SH-SY5Y (cell line): ENCODE measurements around the gene RPL38.

Experiments
- GATA2 ChIP-seq: IDR thresholded peaks from 2 replicates; pipeline ENCODE4 v1.6.1; 2011; ENCODE audit warnings: mild to moderate bottlenecking, low read depth, low read length
- GATA3 ChIP-seq: IDR thresholded peaks from 2 replicates; pipeline ENCODE4 v1.6.1; 2011; ENCODE audit warnings: low read depth, mild to moderate bottlenecking, low read length, moderate library complexity

Gene RPL38

GRCh38 chr17:74211912-74212208, 8.4 kb downstream of the RPL38 start:
- TF ChIP-seq GATA3 (no peak), GATA2 (no peak)

- TF ChIP-seq GATA2 = no peak
- no peak for TF ChIP-seq GATA3
Observed at GRCh38 chr17:74212209-74212912, 8.9 kb downstream of the RPL38 start.

- no peak for TF ChIP-seq GATA3
Observed at GRCh38 chr17:74212913-74213791, 9.7 kb downstream of the RPL38 start, which contains the start of gene TTYH2. TSS of gene TTYH2 (plus strand) at chr17:74213571. CDS start at chr17:74213588, 17 bp downstream.

- TF ChIP-seq GATA2 (no peak), GATA3 (no peak)
Observed at GRCh38 chr17:74213861-74214391, 10.4 kb downstream of the RPL38 start.

- TF ChIP-seq GATA2 (no peak), GATA3 (no peak)
Observed at GRCh38 chr17:74214484-74215341, 11.2 kb downstream of the RPL38 start.

GRCh38 chr17:74215342-74215727, 11.9 kb downstream of the RPL38 start:
- TF ChIP-seq GATA2 (no peak), GATA3 (no peak)

- TF ChIP-seq GATA2 (no peak), GATA3 (no peak)
Observed at GRCh38 chr17:74216505-74216904, 13.0 kb downstream of the RPL38 start.

GRCh38 chr17:74217037-74217730, 13.7 kb downstream of the RPL38 start:
- TF ChIP-seq GATA2 = no peak
- no peak for TF ChIP-seq GATA3

GRCh38 chr17:74217888-74218287, 14.4 kb downstream of the RPL38 start:
- TF ChIP-seq GATA2 (no peak), GATA3 (no peak)

- no peak for TF ChIP-seq GATA2
- TF ChIP-seq GATA3 = no peak
Observed at GRCh38 chr17:74218436-74218835, 15.0 kb downstream of the RPL38 start.

- TF ChIP-seq GATA2 (no peak), GATA3 (no peak)
Observed at GRCh38 chr17:74219576-74220133, 16.2 kb downstream of the RPL38 start.

- TF ChIP-seq GATA2 = no peak
- no peak for TF ChIP-seq GATA3
Observed at GRCh38 chr17:74220219-74220618, 16.7 kb downstream of the RPL38 start.
